Neural cell (in vitro differentiated cells): ENCODE results near the gene IL17RC. TPM values are rescaled to one million over a fixed set of nuclear protein-coding genes. Genes with fewer than 3 reads are reported as not detected.

Source experiments
- H2AFZ ChIP-seq: fragments of 200-600, 300-800 bp; sonication (generic), shearing (Covaris generic); 2 replicates; pipeline ENCODE4 v1.6.0; 2014; ENCODE audit warnings: low read depth, mild to moderate bottlenecking, antibody characterized with exemption, low read length, moderate library complexity
- H3F3A ChIP-seq: fragments of 200-600 bp; shearing (Covaris generic); 2 replicates; pipeline ENCODE4 v1.6.1; 2016; ENCODE audit warnings: mild to moderate bottlenecking, moderate library complexity, mixed read lengths, antibody characterized with exemption, low read length; ENCODE audit not compliant: insufficient read depth, poor library complexity, severe bottlenecking
- H3K27ac ChIP-seq: fragments of 200-600, 300-800 bp; sonication (generic), shearing (Covaris generic); 2 replicates; pipeline ENCODE4 v1.5.1; 2014; ENCODE audit warnings: mild to moderate bottlenecking, low read length, moderate library complexity
- H3K27me3 ChIP-seq: fragments of 300-800, 200-600 bp; sonication (generic), shearing (Covaris generic); 2 replicates; pipeline ENCODE4 v1.6.0; 2014; ENCODE audit warnings: mild to moderate bottlenecking, low read depth, low read length, moderate library complexity; ENCODE audit not compliant: insufficient read depth
- H3K36me3 ChIP-seq: fragments of 300-800, 200-600 bp; sonication (generic), shearing (Covaris generic); 2 replicates; pipeline ENCODE4 v1.5.1; 2014; ENCODE audit warnings: mild to moderate bottlenecking, antibody characterized with exemption, low read length, moderate library complexity; ENCODE audit not compliant: insufficient read depth
- H3K4me2 ChIP-seq: fragments of 300-800, 200-600 bp; sonication (generic), shearing (Covaris generic); 2 replicates; pipeline ENCODE4 v1.6.0; 2014; ENCODE audit warnings: mild to moderate bottlenecking, low read length
- H3K4me3 ChIP-seq: fragments of 300-800, 200-600 bp; sonication (generic), shearing (Covaris generic); 2 replicates; pipeline ENCODE4 v1.5.1; 2014; ENCODE audit warnings: mild to moderate bottlenecking, low read length, moderate library complexity
- H3K79me2 ChIP-seq: fragments of 200-600 bp; shearing (Covaris generic); replicated peaks from 2 replicates; pipeline ENCODE4 v1.6.0; 2014; ENCODE audit warnings: mild to moderate bottlenecking, low read length, moderate library complexity; ENCODE audit not compliant: insufficient read depth
- H3K9ac ChIP-seq: fragments of 300-800, 200-600 bp; sonication (generic), shearing (Covaris generic); 2 replicates; pipeline ENCODE4 v1.6.1; 2016; ENCODE audit warnings: mild to moderate bottlenecking, low read length, mixed read lengths
- H3K9me2 ChIP-seq: fragments of 200-600 bp; shearing (Covaris generic); 2 replicates; pipeline ENCODE4 v1.6.1; 2016; ENCODE audit warnings: mild to moderate bottlenecking, low read length, mixed read lengths; ENCODE audit not compliant: insufficient read depth
- H3K9me3 ChIP-seq: fragments of 200-600, 300-800 bp; sonication (generic), shearing (Covaris generic); 2 replicates; pipeline ENCODE4 v1.6.1; 2016; ENCODE audit warnings: mild to moderate bottlenecking, mixed run types, low read length, moderate library complexity, mixed read lengths
- H4K20me1 ChIP-seq: fragments of 200-600 bp; shearing (Covaris generic); 2 replicates; pipeline ENCODE4 v1.6.1; 2016; ENCODE audit warnings: mild to moderate bottlenecking, mixed run types; ENCODE audit not compliant: insufficient read depth
- CTCF ChIP-seq: fragments of 450-650 bp; IDR thresholded peaks from 2 replicates; pipeline ENCODE4 v1.5.1; 2014; ENCODE audit warnings: antibody characterized with exemption, mild to moderate bottlenecking, moderate library complexity; ENCODE audit not compliant: poor library complexity, severe bottlenecking
- EP300 ChIP-seq: fragments of 450-650 bp; conservative IDR thresholded peaks from 2 replicates; pipeline ENCODE4 v1.6.1; 2014; ENCODE audit warnings: antibody characterized with exemption, mild to moderate bottlenecking, moderate library complexity; ENCODE audit not compliant: poor library complexity, severe bottlenecking
- EZH2 ChIP-seq: fragments of 200-600, 300-800 bp; shearing (Covaris generic), sonication (generic); IDR thresholded peaks from 2 replicates; pipeline ENCODE4 v1.6.1; 2014; ENCODE audit warnings: antibody characterized with exemption, low read length, borderline replicate concordance, mild to moderate bottlenecking; ENCODE audit not compliant: insufficient read depth, poor library complexity, severe bottlenecking
- MXI1 ChIP-seq: fragments of 450-650 bp; conservative IDR thresholded peaks from 2 replicates; pipeline ENCODE4 v1.6.1; 2014; ENCODE audit warnings: antibody characterized with exemption, mild to moderate bottlenecking; ENCODE audit not compliant: poor library complexity, severe bottlenecking
- POLR2AphosphoS5 ChIP-seq: IDR thresholded peaks from 2 replicates; pipeline ENCODE4 v1.6.1; 2012
- RAD21 ChIP-seq: fragments of 450-650 bp; conservative IDR thresholded peaks from 2 replicates; pipeline ENCODE4 v1.6.1; 2014; ENCODE audit warnings: antibody characterized with exemption, mild to moderate bottlenecking, moderate library complexity
- REST ChIP-seq: IDR thresholded peaks from 2 replicates; pipeline ENCODE4 v1.6.1; 2012; ENCODE audit warnings: borderline replicate concordance
- SMC3 ChIP-seq: fragments of 450-650 bp; conservative IDR thresholded peaks from 2 replicates; pipeline ENCODE4 v1.6.1; 2014; ENCODE audit warnings: antibody characterized with exemption, mild to moderate bottlenecking, moderate library complexity; ENCODE audit not compliant: poor library complexity
- TAF1 ChIP-seq: IDR thresholded peaks from 2 replicates; pipeline ENCODE4 v1.6.1; 2012; ENCODE audit warnings: low read depth
- polyA plus RNA-seq: library from polyadenylated mRNA; depleted of rRNA; stranded (reverse); fragments of >200 nt; gene quantifications from 2 replicates; pipeline ENCODE4 v1.2.3, GENCODE V29; 2014

Gene IL17RC
- polyA plus RNA-seq, 1 donor from 2014 or later: not detected

GRCh38 chr3:9947025-9947995, 30.4 kb downstream of the IL17RC start:
- no peaks in the 10 kb centered on the region for H3K9me3 ChIP-seq
- H3K4me2 ChIP-seq: no peak overlapping the region
- no peak overlapping the region for H3K27ac ChIP-seq
- no peaks in the 10 kb centered on the region for H4K20me1 ChIP-seq
- no peaks in the 10 kb centered on the region for H3K79me2 ChIP-seq
- no peak overlapping the region for H2AFZ ChIP-seq
- no peak overlapping the region for H3K4me3 ChIP-seq
- H3F3A ChIP-seq: no peaks in the 10 kb centered on the region
- H3K36me3 ChIP-seq: no peaks in the 10 kb centered on the region
- H3K9ac ChIP-seq: no peak overlapping the region
- TF ChIP-seq EP300 (no peak), MXI1 (no peak), TAF1 (no peak), SMC3 (no peak), REST (no peak), RAD21 (no peak), POLR2AphosphoS5 (no peak), EZH2 (no peak), CTCF (no peak)
- H3K27me3 ChIP-seq: no peaks in the 10 kb centered on the region
- no peaks in the 10 kb centered on the region for H3K9me2 ChIP-seq

GRCh38 chr3:9948586-9948985, 31.7 kb downstream of the IL17RC start:
- no peaks in the 10 kb centered on the region for H3K9me3 ChIP-seq
- no peak overlapping the region for H2AFZ ChIP-seq
- no peaks in the 10 kb centered on the region for H3F3A ChIP-seq
- H3K9ac ChIP-seq: no peak overlapping the region
- no peaks in the 10 kb centered on the region for H3K9me2 ChIP-seq
- no peaks in the 10 kb centered on the region for H3K79me2 ChIP-seq
- TF ChIP-seq RAD21: no peak
- TF ChIP-seq TAF1: no peak
- no peak for TF ChIP-seq SMC3
- TF ChIP-seq POLR2AphosphoS5: no peak
- no peak for TF ChIP-seq MXI1
- no peak for TF ChIP-seq EP300
- no peak for TF ChIP-seq REST
- no peak overlapping the region for H3K27ac ChIP-seq
- H3K27me3 ChIP-seq: no peaks in the 10 kb centered on the region
- no peaks in the 10 kb centered on the region for H4K20me1 ChIP-seq
- no peaks in the 10 kb centered on the region for H3K36me3 ChIP-seq
- no peak overlapping the region for H3K4me3 ChIP-seq
- no peak overlapping the region for H3K4me2 ChIP-seq
